ENCODE data around the gene ZRSR2. TPM values are rescaled to one million over a fixed set of nuclear protein-coding genes. Genes with fewer than 3 reads are reported as not detected.

ZRSR2 gene
- total and polyA plus RNA-seq, 10 of the 15 experiments (the other 5 are each of a cell fraction or from before 2014, with no cell fraction given) = 8.8 to 34.1 (median 15.6) TPM

DNA sequence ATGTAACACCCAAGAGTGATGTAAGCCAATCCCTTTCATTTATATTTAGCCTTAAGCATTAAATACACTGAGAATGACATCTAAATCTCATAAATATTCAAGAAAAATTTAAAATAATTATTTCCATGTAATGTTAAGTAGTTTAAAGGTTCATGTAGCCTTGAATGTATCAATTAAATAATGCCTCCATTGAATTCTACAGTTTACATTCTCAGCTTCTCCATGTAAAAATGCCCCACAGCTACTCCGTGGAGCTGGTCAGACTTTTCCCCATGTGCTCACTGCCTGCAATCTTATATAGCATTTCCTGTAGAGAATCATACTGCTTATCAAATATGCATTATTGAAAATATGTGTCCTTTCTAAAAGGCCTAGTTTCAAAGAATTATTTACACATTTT, 38.9 kb downstream of the ZRSR2 start:
- Histone ChIP-seq H3K36me3 (ENCODE audit: control insufficient read depth in 2 of 2, insufficient read depth in 2 of 2, low read length in 1 of 2) (peaks cover 0 to 12% of the 10 kb centered on the region in 2 experiments; a peak in 3 of 4 replicates), H3K4me2 (ENCODE audit: control insufficient read depth, insufficient read depth) (no peak overlapping the region), H3K27me3 (replicated peaks in 1 of 2; ENCODE audit: control insufficient read depth in 2 of 2, insufficient read depth in 2 of 2, low read length in 1 of 2) (no peaks in the 10 kb centered on the region), H3K9me3 (replicated peaks; ENCODE audit: control insufficient read depth, insufficient read depth, low read length) (no peaks in the 10 kb centered on the region), H3K27ac (ENCODE audit: control insufficient read depth, insufficient read depth) (no peak overlapping the region), H2AFZ (ENCODE audit: control insufficient read depth, low read depth, low read length) (no peak overlapping the region), H3K4me3 (no peak overlapping the region), H4K20me1 (ENCODE audit: control insufficient read depth, insufficient read depth) (no peaks in the 10 kb centered on the region), H3K79me2 (ENCODE audit: control insufficient read depth, insufficient read depth, low read length) (no peaks in the 10 kb centered on the region), H3K4me1 (ENCODE audit: control insufficient read depth, insufficient read depth, low read length) (no peaks in the 10 kb centered on the region), H3K9ac (ENCODE audit: control insufficient read depth, insufficient read depth, low read length) (no peak overlapping the region)
- ChIA-PET CTCF (interaction anchor here (2.0 kb wide), 1 partner anchor 13 kb away, joined by 10 read pairs; no protein-coding TSS in a partner anchor), POLR2A (no interaction called here), RAD21 (ENCODE audit: unreplicated experiment) (no interaction called here), SMC1A (ENCODE audit: uncharacterized antibody, unreplicated experiment) (interaction anchor here (1.0 kb wide), 1 partner anchor 19 kb away, joined by 3 read pairs; no protein-coding TSS in a partner anchor)
- BruUV-seq (replicated peaks) = no TSS peak
- in situ Hi-C loops (cut with MboI) (no loop called here), intact Hi-C loops (cut with micrococcal nuclease; ENCODE audit: unreplicated experiment) (no loop called here)
- FAIRE-seq (no peak), ATAC-seq (no peak), DNase-seq (ENCODE audit: low read depth, low spot score) (no peak)
- WGBS (ENCODE audit: insufficient coverage, insufficient replicate concordance, low lambda C conversion rate, missing lambda C conversion rate) = 100% methylated on average over 1 of the region's 1 CpG
- TF ChIP-seq RAD21 (IDR thresholded peaks at IDR 0.05; ENCODE audit: insufficient read depth, low read depth, low read length) = no peak
- no peak for TF ChIP-seq RFX5 (IDR thresholded peaks at IDR 0.05; ENCODE audit: low read depth, low read length)
- no peak for TF ChIP-seq ATF7 (IDR thresholded peaks at IDR 0.05; ENCODE audit: low read depth)
- no peak for TF ChIP-seq TCF3 (IDR thresholded peaks at IDR 0.05; ENCODE audit: borderline replicate concordance, insufficient read depth, low read depth, low read length)
- TF ChIP-seq HDGF (IDR thresholded peaks at IDR 0.05) = no peak
- no peak for TF ChIP-seq SP1 (IDR thresholded peaks at IDR 0.05; ENCODE audit: low read depth, low read length)
- TF ChIP-seq, protein P1, sequence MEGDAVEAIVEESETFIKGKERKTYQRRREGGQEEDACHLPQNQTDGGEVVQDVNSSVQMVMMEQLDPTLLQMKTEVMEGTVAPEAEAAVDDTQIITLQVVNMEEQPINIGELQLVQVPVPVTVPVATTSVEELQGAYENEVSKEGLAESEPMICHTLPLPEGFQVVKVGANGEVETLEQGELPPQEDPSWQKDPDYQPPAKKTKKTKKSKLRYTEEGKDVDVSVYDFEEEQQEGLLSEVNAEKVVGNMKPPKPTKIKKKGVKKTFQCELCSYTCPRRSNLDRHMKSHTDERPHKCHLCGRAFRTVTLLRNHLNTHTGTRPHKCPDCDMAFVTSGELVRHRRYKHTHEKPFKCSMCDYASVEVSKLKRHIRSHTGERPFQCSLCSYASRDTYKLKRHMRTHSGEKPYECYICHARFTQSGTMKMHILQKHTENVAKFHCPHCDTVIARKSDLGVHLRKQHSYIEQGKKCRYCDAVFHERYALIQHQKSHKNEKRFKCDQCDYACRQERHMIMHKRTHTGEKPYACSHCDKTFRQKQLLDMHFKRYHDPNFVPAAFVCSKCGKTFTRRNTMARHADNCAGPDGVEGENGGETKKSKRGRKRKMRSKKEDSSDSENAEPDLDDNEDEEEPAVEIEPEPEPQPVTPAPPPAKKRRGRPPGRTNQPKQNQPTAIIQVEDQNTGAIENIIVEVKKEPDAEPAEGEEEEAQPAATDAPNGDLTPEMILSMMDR (IDR thresholded peaks at IDR 0.05 in 2 of 3, conservative IDR thresholded peaks at IDR 0.05 in 1 of 3; ENCODE audit: control insufficient read depth in 2 of 3, extremely low read depth in 1 of 3, insufficient read depth in 1 of 3, low read depth in 3 of 3, low read length in 3 of 3) = no peak
- TF ChIP-seq JUNB (IDR thresholded peaks at IDR 0.05) = no peak
- TF ChIP-seq, protein P2, sequence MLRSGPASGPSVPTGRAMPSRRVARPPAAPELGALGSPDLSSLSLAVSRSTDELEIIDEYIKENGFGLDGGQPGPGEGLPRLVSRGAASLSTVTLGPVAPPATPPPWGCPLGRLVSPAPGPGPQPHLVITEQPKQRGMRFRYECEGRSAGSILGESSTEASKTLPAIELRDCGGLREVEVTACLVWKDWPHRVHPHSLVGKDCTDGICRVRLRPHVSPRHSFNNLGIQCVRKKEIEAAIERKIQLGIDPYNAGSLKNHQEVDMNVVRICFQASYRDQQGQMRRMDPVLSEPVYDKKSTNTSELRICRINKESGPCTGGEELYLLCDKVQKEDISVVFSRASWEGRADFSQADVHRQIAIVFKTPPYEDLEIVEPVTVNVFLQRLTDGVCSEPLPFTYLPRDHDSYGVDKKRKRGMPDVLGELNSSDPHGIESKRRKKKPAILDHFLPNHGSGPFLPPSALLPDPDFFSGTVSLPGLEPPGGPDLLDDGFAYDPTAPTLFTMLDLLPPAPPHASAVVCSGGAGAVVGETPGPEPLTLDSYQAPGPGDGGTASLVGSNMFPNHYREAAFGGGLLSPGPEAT (IDR thresholded peaks at IDR 0.05; ENCODE audit: low read depth) = no peak
- no peak for TF ChIP-seq ESRRA (IDR thresholded peaks at IDR 0.05; ENCODE audit: low read length)
- no peak for TF ChIP-seq BRCA1 (IDR thresholded peaks at IDR 0.05; ENCODE audit: low read depth, low read length)
- TF ChIP-seq, protein P3, sequence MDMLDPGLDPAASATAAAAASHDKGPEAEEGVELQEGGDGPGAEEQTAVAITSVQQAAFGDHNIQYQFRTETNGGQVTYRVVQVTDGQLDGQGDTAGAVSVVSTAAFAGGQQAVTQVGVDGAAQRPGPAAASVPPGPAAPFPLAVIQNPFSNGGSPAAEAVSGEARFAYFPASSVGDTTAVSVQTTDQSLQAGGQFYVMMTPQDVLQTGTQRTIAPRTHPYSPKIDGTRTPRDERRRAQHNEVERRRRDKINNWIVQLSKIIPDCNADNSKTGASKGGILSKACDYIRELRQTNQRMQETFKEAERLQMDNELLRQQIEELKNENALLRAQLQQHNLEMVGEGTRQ (IDR thresholded peaks at IDR 0.05; ENCODE audit: borderline replicate concordance, low read depth, low read length) = no peak
- TF ChIP-seq, protein P4, sequence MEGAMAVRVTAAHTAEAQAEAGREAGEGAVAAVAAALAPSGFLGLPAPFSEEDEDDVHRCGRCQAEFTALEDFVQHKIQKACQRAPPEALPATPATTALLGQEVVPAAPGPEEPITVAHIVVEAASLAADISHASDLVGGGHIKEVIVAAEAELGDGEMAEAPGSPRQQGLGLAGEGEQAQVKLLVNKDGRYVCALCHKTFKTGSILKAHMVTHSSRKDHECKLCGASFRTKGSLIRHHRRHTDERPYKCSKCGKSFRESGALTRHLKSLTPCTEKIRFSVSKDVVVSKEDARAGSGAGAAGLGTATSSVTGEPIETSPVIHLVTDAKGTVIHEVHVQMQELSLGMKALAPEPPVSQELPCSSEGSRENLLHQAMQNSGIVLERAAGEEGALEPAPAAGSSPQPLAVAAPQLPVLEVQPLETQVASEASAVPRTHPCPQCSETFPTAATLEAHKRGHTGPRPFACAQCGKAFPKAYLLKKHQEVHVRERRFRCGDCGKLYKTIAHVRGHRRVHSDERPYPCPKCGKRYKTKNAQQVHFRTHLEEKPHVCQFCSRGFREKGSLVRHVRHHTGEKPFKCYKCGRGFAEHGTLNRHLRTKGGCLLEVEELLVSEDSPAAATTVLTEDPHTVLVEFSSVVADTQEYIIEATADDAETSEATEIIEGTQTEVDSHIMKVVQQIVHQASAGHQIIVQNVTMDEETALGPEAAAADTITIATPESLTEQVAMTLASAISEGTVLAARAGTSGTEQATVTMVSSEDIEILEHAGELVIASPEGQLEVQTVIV (IDR thresholded peaks at IDR 0.05; ENCODE audit: borderline replicate concordance, partially characterized antibody) = no peak
- TF ChIP-seq ZBED1 (IDR thresholded peaks at IDR 0.05; ENCODE audit: borderline replicate concordance) = no peak
- TF ChIP-seq EED (IDR thresholded peaks at IDR 0.05; ENCODE audit: low read depth) = no peak
- no peak for TF ChIP-seq ZNF274 (IDR thresholded peaks at IDR 0.05; ENCODE audit: insufficient read depth, insufficient read length)
- no peak for TF ChIP-seq KDM1A (IDR thresholded peaks at IDR 0.05; ENCODE audit: borderline replicate concordance)
- TF ChIP-seq, protein P5, sequence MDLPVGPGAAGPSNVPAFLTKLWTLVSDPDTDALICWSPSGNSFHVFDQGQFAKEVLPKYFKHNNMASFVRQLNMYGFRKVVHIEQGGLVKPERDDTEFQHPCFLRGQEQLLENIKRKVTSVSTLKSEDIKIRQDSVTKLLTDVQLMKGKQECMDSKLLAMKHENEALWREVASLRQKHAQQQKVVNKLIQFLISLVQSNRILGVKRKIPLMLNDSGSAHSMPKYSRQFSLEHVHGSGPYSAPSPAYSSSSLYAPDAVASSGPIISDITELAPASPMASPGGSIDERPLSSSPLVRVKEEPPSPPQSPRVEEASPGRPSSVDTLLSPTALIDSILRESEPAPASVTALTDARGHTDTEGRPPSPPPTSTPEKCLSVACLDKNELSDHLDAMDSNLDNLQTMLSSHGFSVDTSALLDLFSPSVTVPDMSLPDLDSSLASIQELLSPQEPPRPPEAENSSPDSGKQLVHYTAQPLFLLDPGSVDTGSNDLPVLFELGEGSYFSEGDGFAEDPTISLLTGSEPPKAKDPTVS (IDR thresholded peaks at IDR 0.05; ENCODE audit: low read depth, low read length) = no peak
